ENCODE data around the gene GPR35. TPM values are rescaled to one million over a fixed set of nuclear protein-coding genes. Genes with fewer than 3 reads are reported as not detected.
"Not testable (repeated sequence)": the region's sequence is repeated elsewhere in the genome, so short reads cannot be mapped to it uniquely, and the experiment has no call there.

Gene GPR35
- total RNA-seq, 1 donor from 2014 or later, result not detected

GRCh38 chr2:240649331-240649730, 24.1 kb downstream of the GPR35 start:
- DNase-seq (ENCODE audit: low read depth), result no peak
- no peak for TF ChIP-seq CTCF (conservative IDR thresholded peaks at IDR 0.05; ENCODE audit: low read depth, low read length)
- H3K4me3 ChIP-seq (ENCODE audit: low read depth, low read length), result no peak overlapping the region

- TF ChIP-seq CTCF (conservative IDR thresholded peaks at IDR 0.05; ENCODE audit: low read depth, low read length), result no peak
- DNase-seq (ENCODE audit: low read depth), result no peak
- no peak overlapping the region for H3K4me3 ChIP-seq (ENCODE audit: low read depth, low read length)
Observed at GRCh38 chr2:240650254-240650965, 25.1 kb downstream of the GPR35 start.

DNA sequence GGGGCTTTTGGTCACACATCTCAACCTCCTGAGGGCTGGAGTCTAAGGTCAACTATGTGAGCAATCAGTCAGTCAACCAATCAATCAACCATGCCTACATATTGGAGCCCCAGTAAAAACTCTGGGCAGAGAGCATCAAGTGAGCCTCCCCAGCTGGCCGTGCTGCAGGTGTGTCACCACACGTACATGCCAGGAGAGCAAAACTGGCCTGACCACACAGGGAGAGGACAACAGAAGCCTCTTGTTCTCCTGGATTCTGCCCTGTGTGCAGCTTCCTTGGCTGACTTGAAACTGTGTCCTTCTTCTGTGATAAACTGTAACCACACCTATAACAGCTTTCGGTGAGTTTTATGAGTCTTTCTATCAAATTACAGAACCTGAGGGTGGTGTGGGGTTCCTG, 25.9 kb downstream of the GPR35 start:
- no peak for TF ChIP-seq CTCF (conservative IDR thresholded peaks at IDR 0.05; ENCODE audit: low read depth, low read length)
- DNase-seq (ENCODE audit: low read depth), result no peak
- no peak overlapping the region for H3K4me3 ChIP-seq (ENCODE audit: low read depth, low read length)

- TF ChIP-seq CTCF (conservative IDR thresholded peaks at IDR 0.05; ENCODE audit: low read depth, low read length), result no peak
- no peak for DNase-seq (ENCODE audit: low read depth)
- no peak overlapping the region for H3K4me3 ChIP-seq (ENCODE audit: low read depth, low read length)
Observed at GRCh38 chr2:240655931-240656886, 30.9 kb downstream of the GPR35 start.

DNA sequence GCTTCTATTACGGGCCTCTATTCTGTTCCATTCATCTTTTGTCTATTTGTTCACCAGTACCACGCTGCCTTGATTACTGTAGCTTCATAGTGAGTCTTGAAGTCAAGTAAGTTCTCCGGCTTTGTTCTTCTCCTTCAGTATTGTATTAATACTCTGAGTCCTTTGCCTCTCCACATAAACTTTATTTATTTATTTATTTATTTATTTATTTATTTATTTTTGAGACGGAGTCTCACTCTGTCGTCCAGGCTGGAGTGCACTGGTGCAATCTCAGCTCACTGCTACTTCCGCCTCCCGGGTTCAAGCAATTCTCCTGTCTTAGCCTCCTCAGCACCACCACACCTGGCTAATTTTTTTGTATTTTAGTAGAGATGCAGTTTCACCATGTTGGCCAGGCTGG, 34.6 kb downstream of the GPR35 start:
- DNase-seq (ENCODE audit: low read depth); H3K4me3 ChIP-seq (ENCODE audit: low read depth, low read length): not testable (repeated sequence)

DNA sequence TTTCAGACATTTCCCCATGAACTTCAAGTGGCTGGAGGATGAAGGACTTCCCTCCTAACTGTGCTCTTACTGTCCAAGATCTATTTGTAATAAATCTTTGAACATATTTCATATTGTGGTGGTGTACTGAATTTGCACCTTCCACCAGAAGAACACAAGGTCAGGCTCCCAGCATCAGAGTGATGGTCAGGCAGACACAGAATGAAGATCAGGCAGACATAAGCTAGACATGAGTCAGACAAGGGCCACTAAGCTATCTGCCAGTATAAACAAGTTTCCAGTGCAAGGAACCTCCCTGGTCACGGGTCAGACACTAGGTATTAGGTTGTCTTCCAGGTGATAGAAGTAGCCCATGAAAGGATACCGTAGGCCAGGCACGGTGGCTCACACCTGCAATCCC, 37.4 kb downstream of the GPR35 start:
- TF ChIP-seq CTCF (conservative IDR thresholded peaks at IDR 0.05; ENCODE audit: low read depth, low read length), result no peak
- H3K4me3 ChIP-seq (ENCODE audit: low read depth, low read length), result no peak overlapping the region
- DNase-seq (ENCODE audit: low read depth), result no peak

DNA sequence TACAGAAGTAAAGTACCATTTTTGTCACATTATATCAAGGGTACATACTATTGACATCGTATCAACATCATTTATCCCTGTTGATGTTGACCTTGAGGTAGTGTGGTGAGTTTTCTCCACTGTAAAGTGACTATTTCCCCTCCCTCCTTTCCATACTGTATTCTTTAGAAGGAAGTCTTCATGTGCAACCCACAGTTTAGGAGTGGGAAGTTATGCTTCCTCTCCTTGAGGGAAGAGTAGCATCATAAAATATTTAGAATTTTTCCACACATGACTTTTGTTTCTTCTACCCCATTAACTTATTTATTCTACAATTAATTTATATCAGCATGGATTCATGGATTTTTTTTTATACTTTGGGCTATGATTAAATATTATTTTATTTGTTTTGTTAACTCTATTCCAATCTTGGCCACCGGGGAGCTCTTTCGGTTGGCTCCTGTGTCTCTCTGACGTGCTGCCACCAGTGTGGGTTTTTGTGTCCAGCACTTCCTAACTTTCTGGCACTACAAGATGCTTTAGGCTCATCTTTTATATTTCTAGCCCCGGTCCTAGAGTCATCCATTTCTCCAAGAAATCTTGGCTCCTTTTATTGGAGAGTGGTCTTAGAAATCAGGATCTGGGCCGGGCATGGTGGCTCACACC, 38.4 kb downstream of the GPR35 start:
- no peak for DNase-seq (ENCODE audit: low read depth)
- TF ChIP-seq CTCF (conservative IDR thresholded peaks at IDR 0.05; ENCODE audit: low read depth, low read length), result peak; percentile 10

More for the DNA sequence above, 38.4 kb downstream of the GPR35 start:
- no peak overlapping the region for H3K4me3 ChIP-seq (ENCODE audit: low read depth, low read length)

All from epithelial cell of proximal tubule (primary cell).